ENCODE data around the gene EBLN1.

EBLN1 gene

DNA sequence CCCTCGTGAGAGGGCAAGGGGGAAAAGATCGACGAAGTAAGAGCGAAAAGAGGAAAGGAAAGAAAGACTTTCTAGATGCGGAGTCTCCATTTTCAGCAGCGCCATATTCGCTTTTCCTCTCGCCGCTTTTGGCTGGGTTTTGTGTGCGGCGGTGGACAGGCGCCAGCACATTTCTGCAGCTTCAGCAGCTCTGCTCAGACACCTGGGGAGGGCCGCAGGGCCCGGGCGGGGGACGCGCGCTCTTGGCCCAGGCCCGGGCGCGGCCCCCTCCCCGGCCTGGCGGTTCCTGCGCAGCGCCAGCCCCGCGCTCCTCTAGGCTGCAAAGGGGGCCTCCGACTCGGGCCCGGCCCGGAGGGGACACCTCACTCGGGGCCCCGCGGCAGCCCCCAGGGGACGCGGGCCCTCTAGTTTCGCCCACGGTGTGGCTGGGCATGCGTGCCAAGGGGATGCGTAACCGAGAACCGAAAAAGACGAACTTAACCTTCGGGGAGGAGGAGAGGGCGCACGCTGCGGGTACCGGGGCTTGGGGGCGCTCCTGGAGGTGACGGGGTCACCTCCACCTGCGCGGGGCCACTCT is 34.5 kb upstream of the EBLN1 start:
- no peak for DNase-seq (ENCODE audit: low read depth)

DNA sequence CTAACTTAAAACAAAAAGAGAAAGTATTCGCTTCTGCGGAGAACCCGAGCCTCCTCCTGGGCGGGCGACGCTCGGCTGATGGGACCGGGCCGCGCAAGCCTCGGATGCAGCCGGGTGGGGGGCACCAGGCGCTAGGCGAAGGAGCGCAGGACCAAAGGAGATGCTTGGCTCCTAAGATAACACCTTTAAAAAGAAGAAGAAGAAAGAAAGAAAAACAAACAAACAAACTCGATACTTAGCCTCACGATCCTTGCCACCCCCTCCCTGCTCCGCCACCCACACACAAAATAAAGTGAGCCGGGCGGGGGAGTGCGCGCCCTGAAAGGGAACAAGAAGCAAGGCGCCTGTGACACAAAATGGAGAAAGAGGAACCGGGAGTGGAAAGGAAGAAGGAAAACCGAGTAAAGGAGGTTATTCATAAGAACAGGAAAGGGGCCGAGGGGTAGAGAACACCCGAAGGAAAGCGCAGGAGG is 34.0 kb upstream of the EBLN1 start:
- TF ChIP-seq, protein P1, sequence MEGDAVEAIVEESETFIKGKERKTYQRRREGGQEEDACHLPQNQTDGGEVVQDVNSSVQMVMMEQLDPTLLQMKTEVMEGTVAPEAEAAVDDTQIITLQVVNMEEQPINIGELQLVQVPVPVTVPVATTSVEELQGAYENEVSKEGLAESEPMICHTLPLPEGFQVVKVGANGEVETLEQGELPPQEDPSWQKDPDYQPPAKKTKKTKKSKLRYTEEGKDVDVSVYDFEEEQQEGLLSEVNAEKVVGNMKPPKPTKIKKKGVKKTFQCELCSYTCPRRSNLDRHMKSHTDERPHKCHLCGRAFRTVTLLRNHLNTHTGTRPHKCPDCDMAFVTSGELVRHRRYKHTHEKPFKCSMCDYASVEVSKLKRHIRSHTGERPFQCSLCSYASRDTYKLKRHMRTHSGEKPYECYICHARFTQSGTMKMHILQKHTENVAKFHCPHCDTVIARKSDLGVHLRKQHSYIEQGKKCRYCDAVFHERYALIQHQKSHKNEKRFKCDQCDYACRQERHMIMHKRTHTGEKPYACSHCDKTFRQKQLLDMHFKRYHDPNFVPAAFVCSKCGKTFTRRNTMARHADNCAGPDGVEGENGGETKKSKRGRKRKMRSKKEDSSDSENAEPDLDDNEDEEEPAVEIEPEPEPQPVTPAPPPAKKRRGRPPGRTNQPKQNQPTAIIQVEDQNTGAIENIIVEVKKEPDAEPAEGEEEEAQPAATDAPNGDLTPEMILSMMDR (conservative IDR thresholded peaks at IDR 0.05; ENCODE audit: low read depth, low read length), result no peak
- no peak for DNase-seq (ENCODE audit: low read depth)
- peak overlapping the region; percentile 64 for H3K4me3 ChIP-seq (ENCODE audit: low read length)

More for the DNA sequence above, 34.5 kb upstream of the EBLN1 start:
- peak overlapping the region; percentile 64 for H3K4me3 ChIP-seq (ENCODE audit: low read length)
- TF ChIP-seq, protein P1 (conservative IDR thresholded peaks at IDR 0.05; ENCODE audit: low read depth, low read length), result no peak

DNA sequence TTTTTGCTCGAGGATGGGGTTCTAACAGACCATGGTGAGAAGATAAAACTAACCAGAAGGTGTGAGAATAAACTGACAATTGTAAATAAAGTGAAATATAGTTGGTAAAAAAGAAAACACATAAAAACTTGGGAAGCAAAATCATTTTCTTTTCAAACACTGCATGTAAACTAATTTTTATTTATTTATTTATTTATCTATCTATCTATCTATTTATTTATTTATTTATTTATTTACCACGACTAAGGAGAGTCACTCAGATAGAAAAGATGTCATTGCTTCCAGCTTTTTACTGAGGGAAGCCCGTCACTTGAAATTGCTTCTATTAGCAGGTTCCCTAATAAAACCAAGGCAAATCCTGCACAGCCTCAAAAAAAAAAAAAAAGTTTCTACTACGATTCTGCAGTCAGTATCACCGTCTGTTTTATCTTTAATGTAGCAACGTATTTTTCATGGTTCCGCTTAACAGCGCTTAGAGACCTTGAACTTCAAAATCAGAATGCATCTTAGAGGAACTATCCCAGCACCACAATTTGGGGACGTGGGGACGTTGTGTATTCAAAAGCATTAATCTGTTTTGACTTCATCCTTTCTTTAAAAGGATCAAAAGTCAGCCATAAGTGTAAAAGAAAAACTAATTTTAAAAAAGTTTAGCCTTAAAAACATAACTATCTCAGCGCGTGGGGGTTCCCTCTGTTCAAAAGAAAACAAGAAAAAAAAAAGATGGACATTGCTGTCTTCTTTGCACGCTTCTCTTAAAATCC is 33.3 kb upstream of the EBLN1 start:
- H3K4me3 ChIP-seq (ENCODE audit: low read length), result peak overlapping the region; percentile 64
- TF ChIP-seq, protein P1 (conservative IDR thresholded peaks at IDR 0.05; ENCODE audit: low read depth, low read length), result no peak
- DNase-seq (ENCODE audit: low read depth), result no peak

DNA sequence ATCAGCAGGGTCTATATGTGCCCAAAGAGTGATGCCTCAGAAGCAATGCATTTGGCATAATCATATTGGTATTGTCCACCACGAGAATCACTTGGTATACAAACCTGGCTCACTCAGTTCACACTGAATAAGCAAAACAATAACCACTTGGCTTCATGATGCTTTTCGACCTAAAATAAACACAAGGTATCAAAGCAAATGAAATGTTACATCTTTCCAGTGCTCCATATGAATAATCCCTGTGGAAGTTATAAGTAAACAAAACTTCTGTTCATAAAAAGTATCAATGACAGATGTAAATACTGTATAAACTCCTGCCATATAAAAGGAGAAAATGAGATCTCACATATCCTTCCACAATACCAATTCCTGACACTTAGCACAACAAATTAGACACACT is 29.8 kb upstream of the EBLN1 start:
- TF ChIP-seq, protein P1 (conservative IDR thresholded peaks at IDR 0.05; ENCODE audit: low read depth, low read length), result no peak
- DNase-seq (ENCODE audit: low read depth), result no peak
- no peak overlapping the region for H3K4me3 ChIP-seq (ENCODE audit: low read length)

DNA sequence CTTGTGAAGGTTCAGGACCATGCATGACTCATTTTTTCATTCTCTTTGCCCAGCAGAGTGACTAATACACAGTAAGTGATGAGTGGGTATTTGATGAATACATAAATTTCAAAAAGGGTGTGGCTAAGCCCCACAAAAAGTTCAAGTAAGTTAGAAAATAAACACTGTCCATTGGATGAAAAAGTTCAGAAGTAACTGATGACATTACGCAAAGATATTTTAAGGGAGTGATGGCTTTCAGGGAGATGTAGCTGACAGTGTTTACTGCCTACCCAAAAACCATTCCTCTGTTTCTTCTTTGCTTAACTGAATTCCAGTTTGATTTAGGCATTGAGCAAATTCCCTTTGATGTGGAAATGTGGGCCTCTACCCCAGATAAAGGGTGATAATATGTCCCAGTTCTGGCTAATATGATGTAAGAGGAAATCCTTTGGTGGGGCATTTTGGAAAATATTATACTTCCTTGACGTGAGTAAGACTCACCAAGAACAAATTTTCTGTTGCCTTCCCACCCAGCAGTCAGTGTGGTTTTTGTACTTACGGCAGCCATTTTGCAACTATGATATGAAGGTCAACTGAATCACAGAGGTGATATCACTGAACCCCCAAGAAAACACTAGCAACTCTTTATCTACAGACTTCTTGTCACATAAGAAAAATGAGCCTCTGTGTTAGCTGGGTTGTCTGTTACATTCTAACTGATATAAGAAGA is 29.0 kb upstream of the EBLN1 start:
- no peak overlapping the region for H3K4me3 ChIP-seq (ENCODE audit: low read length)
- TF ChIP-seq, protein P1 (conservative IDR thresholded peaks at IDR 0.05; ENCODE audit: low read depth, low read length), result no peak
- DNase-seq (ENCODE audit: low read depth), result peak; percentile 73

DNA sequence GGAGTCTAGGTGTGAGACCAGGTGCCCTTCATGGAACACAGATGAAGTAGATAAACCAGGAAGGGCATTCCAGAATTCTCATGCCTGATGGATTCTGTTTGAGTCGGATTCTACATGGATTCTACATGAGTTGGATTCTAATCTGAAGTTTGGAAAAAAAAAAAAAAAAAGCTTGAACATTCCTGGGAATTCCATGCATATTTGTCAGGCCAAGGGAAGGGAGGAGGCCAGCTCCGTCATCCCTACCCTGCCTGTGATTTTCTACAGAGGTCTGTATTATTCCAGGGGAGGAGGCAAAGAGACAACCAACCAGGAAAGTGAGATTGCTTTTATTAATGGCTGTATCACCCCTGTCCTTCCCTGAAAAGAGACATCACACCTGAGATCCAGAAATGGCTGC is 27.8 kb upstream of the EBLN1 start:
- H3K4me3 ChIP-seq (ENCODE audit: low read length), result no peak overlapping the region
- TF ChIP-seq, protein P1 (conservative IDR thresholded peaks at IDR 0.05; ENCODE audit: low read depth, low read length), result no peak
- no peak for DNase-seq (ENCODE audit: low read depth)

Data from retinal pigment epithelial cell (primary cell).